ENCODE measurements around the gene SEC24B.

Gene SEC24B

GRCh38 chr4:109398928-109399327 is 34.7 kb upstream of the SEC24B start:
- H3K4me3 ChIP-seq (ENCODE audit: low read depth, low read length): no peak overlapping the region
- in situ Hi-C loops (cut with HindIII; ENCODE audit: low sequenced_read_pairs): no loop called here
- no peak for DNase-seq (ENCODE audit: low read depth, low spot score)
- no peak for TF ChIP-seq CTCF (IDR thresholded peaks at IDR 0.05; ENCODE audit: low read depth, low read length)

GRCh38 chr4:109406337-109406931 is 27.2 kb upstream of the SEC24B start:
- DNase-seq (ENCODE audit: low read depth, low spot score): peak; percentile 74
- no peak overlapping the region for H3K4me3 ChIP-seq (ENCODE audit: low read depth, low read length)
- TF ChIP-seq CTCF (IDR thresholded peaks at IDR 0.05; ENCODE audit: low read depth, low read length): peak; percentile 66
- in situ Hi-C loops (cut with HindIII; ENCODE audit: low sequenced_read_pairs): no loop called here

- TF ChIP-seq CTCF (IDR thresholded peaks at IDR 0.05; ENCODE audit: low read depth, low read length): no peak
- in situ Hi-C loops (cut with HindIII; ENCODE audit: low sequenced_read_pairs): no loop called here
- no peak for DNase-seq (ENCODE audit: low read depth, low spot score)
- no peak overlapping the region for H3K4me3 ChIP-seq (ENCODE audit: low read depth, low read length)
These were observed 26.4 kb upstream of the SEC24B start for GRCh38 chr4:109407027-109407737.

- in situ Hi-C loops (cut with HindIII; ENCODE audit: low sequenced_read_pairs): no loop called here
- no peak overlapping the region for H3K4me3 ChIP-seq (ENCODE audit: low read depth, low read length)
- TF ChIP-seq CTCF (IDR thresholded peaks at IDR 0.05; ENCODE audit: low read depth, low read length): no peak
- DNase-seq (ENCODE audit: low read depth, low spot score): no peak
These were observed 24.9 kb upstream of the SEC24B start for GRCh38 chr4:109408711-109409110.

DNA sequence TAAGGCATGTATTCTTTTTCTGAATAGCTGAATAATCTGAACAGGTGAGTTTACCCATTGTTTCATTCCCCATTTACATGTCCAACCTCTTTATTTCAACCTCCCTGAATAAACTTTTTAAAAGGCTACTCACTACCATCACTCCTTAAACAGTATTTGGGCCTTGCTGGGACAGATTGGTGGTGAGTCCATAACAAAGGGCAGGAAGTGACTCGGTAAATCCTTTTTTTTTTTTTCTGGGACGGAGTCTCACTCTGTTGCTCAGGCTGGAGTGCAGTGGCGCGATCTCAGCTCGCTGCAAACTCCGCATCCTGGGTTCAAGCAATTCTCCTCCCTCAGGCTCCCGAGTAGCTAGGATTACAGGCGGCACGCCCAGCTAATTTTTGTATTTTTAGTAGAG is 23.4 kb upstream of the SEC24B start:
- TF ChIP-seq CTCF (IDR thresholded peaks at IDR 0.05; ENCODE audit: low read depth, low read length): no peak
- in situ Hi-C loops (cut with HindIII; ENCODE audit: low sequenced_read_pairs): no loop called here
- DNase-seq (ENCODE audit: low read depth, low spot score): no peak
- H3K4me3 ChIP-seq (ENCODE audit: low read depth, low read length): no peak overlapping the region

GRCh38 chr4:109410776-109411175 is 22.8 kb upstream of the SEC24B start:
- H3K4me3 ChIP-seq (ENCODE audit: low read depth, low read length): no peak overlapping the region
- peak; percentile 58 for DNase-seq (ENCODE audit: low read depth, low spot score)
- TF ChIP-seq CTCF (IDR thresholded peaks at IDR 0.05; ENCODE audit: low read depth, low read length): no peak
- in situ Hi-C loops (cut with HindIII; ENCODE audit: low sequenced_read_pairs): no loop called here

Measured in astrocyte of the spinal cord (primary cell).